Activated naive CD4-positive, alpha-beta T cell (primary cell): ENCODE results near the gene CCDC88B.

Experiments
- DNase-seq, 4 experiments: peaks; one replicate each; lab custom pipeline; 2025; lab: John Stamatoyannopoulos, UW

CCDC88B gene

DNA sequence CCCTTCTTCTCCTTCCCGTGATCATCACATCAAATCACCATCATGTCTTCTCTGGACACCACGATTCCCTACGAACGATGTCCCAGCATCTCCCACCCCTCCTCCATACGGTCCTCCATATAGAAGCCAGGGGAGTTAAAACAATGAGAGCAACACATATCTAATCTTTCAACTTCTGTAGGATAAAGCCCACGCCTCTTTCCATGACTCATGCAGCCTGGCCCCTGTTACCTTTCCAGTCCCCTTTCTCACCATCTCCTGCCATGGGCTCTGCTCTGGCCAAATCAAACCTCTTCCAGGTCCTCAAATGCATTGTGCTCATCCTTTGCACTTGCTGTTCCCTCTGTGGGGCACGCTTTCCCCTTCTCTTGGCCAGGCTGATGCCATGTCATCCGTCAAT, 42.6 kb downstream of the CCDC88B start:
- DNase-seq = no peak

DNA sequence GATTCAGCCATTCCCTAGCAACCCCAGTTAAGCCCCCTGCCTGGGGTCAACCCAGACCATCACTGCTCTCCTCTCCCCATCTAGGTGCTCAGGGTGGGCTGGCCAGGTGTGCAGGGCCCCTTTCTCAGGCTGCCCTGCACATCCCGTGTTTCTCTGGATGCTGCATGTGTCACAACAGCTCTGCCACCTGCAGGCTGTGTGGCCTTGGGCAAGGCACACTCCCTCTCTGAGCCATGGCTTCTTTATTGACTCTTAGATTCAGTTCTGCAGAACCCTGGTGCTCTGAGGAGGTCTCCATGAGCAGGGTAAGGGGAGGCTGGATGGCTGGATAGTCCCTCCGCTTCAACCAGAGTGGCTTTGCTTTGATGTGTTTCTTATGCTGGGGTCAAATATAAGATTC, 43.6 kb downstream of the CCDC88B start:
- no peak for DNase-seq

DNA sequence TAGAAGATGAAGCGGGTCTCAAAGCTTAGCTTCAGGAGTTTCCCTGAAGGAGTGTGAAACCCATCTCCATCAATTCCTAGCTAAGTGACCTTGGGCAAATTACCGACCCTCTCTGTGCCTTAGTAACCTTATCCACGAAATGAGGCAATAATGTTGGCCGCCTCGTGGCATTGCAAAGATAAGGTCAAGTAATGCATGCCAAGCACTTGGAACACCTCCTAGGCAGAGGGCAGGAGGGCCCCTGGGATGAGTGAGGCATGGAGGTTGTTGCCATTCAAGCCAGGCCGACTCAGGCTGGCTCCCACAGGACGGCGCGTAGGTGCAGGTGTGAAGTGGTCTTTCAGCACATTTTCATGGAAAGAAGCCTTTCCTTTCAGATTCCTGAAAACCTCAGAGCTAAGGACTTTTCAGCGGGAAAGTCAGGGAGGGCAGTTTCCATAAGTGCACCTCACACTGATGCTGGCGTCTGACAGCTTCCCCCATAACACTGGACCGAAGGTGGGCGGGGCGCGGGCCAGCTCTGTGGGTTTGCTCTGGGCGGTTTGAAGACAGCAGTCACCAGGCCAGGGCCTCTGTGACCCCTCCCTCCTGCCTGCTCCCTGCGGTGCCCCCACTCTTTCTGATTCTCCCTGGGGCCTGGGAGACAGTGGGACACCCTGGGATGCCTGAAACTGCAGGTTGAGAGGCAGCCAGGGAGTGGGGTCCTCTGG, 44.2 kb downstream of the CCDC88B start:
- DNase-seq = no peak

DNA sequence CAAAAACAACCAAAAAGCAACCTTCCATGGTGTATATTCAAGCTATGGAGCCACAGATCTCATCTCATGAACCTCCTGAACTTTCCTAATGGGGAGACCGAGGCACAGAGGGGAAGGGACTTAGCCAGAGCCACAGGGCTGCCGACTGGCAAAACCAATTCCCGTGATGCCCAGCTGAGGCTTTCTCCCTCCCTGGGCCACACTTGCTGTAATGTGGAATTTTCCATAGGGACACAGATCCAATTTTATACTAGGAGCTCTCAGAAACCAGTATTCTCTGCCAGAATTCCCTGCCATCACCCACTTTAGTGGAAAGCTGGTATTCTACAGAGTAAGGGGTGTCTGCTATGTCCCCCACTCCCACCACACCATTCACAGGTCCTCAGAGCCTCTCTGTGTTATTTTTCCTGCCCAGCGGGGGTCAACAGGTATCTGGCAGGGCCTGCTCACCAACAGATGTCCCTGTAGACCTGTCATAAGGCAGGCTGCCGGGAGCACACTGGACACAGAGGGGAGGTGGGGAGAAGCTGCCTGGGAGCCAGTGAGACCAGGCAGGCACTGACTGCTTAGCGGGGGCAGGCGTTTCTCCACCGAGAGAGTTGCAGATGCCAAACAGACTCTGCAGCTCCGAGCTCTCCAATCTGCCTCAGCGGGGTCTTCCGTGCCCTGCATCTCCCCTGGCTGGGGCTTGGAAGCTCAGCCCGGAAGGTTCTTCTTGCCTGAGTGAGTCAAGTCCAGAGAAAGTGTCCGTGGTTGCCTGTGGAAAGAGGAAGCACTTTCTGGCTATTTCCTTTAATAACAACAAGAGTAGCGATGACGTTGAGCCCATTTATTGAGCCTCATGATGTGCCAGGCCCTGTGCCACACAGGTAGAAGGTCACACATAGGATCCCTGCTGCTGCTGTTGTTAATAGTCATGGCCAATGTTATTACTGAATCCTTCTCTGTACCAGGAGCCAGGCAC, 45.3 kb downstream of the CCDC88B start:
- no peak for DNase-seq

DNA sequence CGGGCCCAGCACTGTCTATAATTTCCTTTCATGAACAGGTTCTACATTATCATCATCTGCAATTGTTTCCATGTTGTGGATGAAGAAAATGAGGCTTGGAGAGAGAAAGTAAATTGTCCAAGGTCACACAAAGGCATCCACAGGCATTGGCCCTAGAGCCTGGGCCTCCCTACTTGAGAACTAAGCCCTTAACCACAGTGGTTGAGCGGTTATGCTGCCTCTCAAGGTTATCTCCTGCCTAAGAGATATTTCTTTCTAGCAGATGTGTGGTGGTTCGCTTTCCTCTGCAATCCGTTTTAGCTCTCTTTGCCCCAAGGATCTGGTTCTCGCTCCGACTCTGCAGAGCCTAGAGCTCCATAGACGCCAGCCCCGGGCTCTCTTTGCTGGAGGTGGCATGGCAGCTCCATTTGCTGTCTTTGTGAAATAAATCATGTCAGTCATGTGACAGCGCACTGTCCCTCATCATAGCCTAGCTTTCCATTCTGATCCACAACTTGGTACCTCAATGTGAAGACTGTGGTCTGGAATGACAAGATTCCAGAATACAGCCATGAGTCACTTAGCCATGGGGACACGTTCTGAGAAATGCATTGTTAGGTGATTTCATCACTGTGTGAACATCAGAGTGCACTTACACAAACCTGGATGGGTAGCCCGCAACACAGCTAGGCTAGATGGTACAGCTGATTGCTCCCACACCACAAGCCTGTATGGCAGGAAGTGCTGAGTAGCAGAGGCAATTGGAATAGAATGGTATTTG, 46.1 kb downstream of the CCDC88B start:
- DNase-seq = no peak

DNA sequence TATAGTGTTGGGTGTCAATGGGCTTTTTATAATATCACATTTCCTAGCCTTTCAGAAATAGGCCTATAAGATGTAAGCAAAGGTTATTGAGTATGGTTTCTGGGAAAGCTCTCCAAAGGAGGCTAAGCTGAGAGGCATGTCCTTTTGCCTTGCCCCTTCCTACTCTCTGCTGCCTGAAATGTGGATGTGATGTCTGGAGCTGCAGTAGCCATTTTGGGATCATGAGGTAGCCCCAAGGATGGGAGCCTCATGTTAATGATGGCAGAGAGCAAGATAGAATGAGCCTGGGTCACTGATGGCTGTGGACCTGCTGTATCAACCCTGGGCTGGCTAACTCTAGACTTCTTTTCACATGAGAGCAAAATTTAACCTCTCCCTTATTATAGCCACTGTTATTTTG, 47.9 kb downstream of the CCDC88B start:
- no peak for DNase-seq

DNA sequence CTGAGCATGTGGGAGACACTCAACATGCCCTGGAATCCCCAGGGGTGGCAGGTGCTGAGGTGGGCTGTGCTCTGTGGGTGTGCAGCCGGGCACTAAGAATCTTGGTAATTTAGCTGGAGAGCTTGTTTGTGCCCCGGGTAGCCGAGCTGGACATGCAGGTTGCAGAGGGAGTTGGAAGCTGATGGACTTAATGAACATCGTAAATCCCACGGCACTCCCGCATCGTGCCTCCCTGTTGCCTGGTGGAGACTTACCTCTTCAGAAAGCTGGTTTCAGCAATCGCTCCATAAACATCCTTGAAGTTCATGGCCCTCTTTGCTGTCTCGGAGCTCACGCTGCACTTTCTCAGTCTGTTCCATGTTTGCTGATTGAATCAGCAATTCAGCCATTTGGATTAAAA, 48.9 kb downstream of the CCDC88B start:
- DNase-seq = no peak

DNA sequence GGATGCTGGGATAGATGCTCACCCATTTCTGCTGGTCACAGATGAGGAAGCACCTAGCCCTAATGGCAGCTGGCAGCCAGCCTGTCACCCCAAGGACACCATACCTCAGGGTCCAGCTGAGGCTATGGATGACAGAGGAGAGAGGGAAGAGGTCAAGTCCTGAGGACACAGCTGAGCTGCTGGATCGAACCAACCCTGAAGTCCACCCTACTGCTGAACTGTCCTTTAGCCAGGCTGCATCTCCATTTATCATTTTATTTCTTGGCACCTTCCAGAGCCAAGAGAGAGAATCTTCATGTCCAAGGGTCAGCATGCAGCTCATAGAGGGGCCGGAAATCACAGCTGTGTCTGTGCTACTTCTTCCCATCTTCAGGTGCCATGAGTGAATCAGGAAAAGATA, 49.8 kb downstream of the CCDC88B start:
- DNase-seq = no peak

DNA sequence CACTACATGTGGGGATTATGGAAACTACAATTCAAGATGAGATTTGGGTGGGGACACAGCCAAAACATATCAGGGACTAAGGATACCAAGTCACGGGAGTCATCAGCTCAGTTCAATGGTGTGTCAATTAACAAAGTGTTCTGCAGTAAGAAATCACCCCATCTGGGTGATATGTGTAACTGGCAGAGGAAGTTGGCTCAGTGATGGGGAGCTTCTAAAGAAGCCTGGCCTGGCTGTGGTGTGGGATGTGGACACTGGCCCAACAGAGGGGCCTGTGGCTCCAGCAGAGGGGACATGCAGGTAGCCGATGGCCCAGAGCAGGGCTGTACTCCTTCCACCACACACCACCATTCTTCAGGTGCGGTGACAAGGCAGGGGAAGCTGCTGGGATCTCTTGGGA, 50.6 kb downstream of the CCDC88B start:
- no peak for DNase-seq

DNA sequence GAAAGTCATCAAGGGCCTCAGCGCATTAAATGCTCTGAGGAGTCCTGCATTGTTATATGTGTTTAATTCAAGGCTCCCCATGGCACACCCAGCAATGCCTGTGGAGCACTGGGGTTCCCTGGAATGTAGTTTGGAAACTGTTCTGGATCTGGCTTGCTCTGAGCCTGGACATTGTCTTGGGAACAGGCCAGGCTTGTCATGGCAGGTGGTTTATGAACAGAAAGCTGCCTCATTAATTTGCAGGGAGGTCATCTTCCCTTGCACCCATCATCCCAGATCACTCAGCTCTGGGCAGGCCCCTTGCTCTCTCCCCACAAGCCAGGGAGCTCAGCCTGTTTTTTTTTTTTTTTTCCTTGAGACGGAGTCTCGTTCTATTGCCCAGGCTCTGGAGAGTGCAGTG, 51.8 kb downstream of the CCDC88B start:
- no peak for DNase-seq

DNA sequence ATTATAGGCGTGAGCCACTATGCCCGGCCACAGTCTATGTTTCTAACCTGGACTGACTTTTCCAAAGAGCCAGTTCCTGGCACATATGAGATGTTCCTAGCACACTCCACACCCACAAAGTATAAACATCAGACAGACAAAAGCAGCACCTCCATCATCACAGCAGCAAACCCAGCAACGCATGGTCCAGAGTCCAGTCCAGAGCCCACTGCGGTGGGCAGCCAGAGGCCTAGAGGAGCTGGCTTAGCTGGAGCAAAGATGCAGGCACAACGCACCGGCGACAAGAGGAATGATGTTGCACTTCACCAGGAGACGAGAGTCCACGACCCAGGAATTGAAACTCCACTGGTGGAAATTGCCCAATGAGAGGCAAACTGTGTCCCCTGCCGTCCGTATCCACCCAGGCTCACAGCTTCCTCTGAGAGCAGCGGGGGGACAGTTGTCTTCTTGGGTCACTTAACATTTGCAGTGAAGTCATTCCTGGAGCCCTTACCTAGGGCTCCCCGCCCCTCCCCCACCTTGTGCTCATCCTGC, 55.6 kb downstream of the CCDC88B start:
- DNase-seq = no peak

DNA sequence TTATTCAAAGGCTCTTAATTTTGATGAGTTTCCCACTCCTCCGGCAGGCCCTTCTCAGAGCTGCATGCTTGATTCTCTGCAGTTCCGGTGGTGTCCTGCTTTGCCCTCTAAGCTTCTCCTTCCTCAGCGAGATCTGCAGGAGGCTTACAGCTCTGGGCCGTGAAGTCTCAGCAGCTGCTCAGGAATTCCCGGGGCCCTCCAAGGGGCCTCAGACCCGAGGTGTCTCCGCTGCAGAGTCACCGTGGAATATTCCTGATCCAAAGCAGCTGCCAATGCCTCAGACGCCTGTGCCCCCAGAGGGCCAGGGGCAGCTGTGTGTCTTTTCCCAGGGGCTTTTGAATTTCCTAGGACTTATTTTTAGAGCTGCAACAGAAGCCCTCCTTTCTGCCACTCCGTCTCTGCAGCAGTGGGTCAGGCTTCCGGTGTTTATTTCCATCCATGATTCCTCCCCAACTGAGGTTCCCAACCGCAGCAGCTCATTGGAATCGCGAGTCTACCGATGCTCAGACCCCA, 56.1 kb downstream of the CCDC88B start:
- no peak for DNase-seq

DNA sequence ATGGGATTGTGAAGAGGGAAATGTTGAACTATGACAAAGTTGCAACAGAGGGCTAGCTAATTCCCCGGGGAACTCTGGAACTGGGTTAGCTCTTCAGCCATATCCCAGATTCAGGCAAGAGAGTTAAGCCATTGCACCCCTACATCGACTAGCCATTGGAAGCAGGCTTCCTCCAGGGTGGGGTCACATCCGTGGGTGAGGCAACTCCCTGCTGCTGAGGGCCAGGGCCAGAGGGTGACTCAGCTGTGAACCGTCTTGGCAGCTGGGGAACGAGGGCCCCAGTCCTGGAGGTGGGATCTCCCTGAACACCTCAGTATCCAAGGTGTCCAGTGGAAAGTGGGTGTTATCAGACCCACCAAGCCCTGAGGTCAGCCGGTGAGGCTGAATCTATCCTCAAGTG, 60.1 kb downstream of the CCDC88B start:
- DNase-seq = no peak

DNA sequence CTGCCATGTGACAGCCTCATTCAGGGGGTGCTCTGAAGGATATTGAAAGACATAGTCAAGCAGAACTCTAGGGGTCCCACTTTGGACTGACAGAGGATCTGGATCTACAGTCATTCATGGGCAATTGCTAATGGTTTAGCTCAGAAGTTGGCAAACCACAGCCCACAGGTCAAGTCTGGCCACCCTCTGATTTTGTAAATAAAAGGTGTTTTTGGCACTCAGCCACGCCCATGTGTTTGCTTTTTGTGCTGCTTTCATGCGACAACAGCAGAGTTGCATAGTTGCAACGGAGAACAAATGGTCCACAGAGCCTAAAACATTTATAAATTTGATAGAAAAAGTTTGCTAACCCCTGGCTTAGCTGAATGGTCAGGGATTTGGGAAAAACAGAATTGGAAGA, 60.7 kb downstream of the CCDC88B start:
- no peak for DNase-seq

DNA sequence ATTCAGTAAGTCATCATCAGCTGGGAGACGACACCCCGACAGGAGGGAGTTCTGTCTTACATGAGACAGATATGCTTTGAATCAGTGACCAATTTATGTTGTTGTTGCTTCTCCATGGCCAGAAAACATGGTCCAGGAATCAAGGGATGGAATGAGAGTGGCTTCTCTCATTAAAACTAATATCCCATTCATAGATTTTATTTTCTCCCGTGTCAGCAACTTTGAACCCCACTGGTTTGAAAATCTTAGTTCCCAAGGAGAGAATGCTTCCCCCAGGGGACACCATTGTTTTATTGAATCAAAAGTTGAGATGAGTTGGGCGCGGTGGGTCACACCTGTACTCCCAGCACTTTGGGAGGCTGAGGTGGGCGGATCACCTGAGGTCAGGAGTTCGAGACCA, 61.8 kb downstream of the CCDC88B start:
- no peak for DNase-seq

DNA sequence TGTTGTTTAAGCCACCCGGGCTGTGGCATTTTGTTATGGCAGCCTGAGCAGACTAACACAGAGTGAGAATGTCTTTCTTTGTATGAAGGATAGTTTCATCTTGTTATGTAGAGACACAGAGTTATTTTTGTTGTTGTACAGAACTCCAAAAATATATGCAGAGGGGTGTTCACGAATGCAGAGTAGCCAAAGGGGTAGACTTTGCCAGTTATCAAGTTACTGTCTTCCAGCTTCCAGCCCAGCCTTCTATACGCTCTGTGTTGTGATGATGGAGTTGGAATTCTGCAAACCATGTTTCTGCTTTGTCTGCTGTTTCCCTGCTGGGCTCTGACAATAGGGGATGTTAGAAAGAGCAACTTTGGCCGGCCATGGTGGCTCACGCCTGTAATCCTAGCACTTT, 63.1 kb downstream of the CCDC88B start:
- DNase-seq = no peak

DNA sequence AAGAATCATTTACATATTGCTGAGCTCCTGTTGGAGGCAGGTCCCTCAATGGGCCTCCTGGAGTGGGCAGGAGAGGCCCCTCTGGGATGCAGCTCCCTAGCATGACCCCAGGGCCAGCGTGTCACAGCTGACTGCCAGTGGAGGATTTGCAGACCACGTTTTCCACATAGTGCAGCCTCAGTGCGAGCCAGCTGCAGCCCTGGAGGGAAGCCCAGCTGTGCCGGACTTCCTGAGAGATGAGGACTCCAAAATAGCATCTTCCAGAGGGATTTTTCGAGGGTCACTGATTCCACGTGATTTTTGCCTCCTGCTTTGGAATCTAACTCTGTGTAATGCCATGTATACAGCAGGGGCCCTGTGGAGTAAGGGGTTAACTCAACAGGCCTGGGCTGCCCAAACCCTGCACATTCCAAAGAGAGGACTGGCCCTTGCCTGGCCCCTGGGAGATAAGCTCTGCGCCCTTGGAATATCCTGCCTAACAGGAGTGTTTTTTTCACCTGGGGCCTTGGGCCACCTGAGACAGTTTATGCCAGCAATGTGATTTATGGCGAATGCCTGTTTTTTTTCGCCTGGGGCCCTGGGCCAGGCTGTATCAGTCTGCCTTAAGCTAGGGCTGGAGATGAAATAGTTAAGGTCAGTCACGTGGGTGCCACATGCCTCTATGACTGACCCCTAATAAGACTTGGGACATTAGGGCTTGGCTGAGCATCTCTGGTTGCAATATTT, 66.4 kb downstream of the CCDC88B start:
- no peak for DNase-seq
